ENCODE data around the gene ODF4. TPM values are rescaled to one million over a fixed set of nuclear protein-coding genes. Genes with fewer than 3 reads are reported as not detected.
A peak's percentile ranks its signal among the peaks of the same experiment; 100 is the strongest.

The ODF4 gene
- total RNA-seq, 4 donors from 2014 or later = not detected

DNA sequence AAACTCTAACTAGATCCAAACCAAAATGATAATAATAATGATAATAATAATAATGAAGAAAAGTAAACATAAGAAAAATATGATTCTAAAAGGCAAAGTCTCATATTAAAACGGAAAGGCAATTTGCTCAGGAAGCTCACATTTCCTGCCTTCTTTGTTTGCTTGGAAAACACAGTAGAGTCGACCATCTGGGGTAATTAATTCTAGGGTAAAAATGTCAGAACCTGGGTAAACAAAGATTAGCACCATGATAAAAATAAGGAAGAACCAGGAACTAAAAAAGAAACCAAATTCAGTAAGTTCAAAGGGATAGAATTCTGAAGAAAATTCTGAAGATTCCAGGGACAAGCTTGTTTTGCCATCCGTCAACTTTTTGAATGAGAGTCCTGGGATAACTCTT is 20.6 kb downstream of the ODF4 start:
- Histone ChIP-seq H3K27ac (peak overlapping the region; percentile 1), H3K36me3 (peaks cover 3% of the 10 kb centered on the region), H3K27me3 (no peaks in the 10 kb centered on the region), H3K9me3 (no peaks in the 10 kb centered on the region), H3K4me3 (no peak overlapping the region), H3K4me1 (peaks cover 8% of the 10 kb centered on the region)
- 46% methylated on average over 3 of the region's 3 CpGs for WGBS
- no peak for TF ChIP-seq POLR2A (IDR thresholded peaks at IDR 0.05)
- no peak for DNase-seq (ENCODE audit: low spot score in 2 of 2)

DNA sequence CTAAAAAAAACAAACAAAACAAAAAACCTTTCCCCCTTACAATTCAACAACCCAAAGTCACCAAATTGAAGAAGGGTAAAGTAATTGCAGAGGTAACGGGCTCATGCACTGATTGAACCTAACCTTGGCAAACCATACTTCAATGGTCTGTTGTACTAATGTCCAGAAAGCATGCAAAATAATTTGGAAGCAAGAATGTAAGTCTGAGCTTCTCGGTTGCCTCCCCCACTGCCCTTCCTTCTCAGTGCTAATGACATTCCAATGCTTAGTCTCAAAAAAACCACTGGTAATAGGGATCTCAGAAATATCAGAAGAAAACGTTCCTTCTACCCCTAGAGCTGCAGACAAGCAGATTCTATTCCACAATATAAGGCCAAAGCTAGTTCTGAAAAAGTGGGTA is 21.1 kb downstream of the ODF4 start:
- H3K27ac ChIP-seq = peak overlapping the region; percentile 1
- TF ChIP-seq, protein P1, sequence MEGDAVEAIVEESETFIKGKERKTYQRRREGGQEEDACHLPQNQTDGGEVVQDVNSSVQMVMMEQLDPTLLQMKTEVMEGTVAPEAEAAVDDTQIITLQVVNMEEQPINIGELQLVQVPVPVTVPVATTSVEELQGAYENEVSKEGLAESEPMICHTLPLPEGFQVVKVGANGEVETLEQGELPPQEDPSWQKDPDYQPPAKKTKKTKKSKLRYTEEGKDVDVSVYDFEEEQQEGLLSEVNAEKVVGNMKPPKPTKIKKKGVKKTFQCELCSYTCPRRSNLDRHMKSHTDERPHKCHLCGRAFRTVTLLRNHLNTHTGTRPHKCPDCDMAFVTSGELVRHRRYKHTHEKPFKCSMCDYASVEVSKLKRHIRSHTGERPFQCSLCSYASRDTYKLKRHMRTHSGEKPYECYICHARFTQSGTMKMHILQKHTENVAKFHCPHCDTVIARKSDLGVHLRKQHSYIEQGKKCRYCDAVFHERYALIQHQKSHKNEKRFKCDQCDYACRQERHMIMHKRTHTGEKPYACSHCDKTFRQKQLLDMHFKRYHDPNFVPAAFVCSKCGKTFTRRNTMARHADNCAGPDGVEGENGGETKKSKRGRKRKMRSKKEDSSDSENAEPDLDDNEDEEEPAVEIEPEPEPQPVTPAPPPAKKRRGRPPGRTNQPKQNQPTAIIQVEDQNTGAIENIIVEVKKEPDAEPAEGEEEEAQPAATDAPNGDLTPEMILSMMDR (IDR thresholded peaks at IDR 0.05) = no peak
- TF ChIP-seq EP300 (IDR thresholded peaks at IDR 0.05) (no peak), POLR2A (IDR thresholded peaks at IDR 0.05) (no peak), POLR2AphosphoS5 (IDR thresholded peaks at IDR 0.05) (no peak)

DNA sequence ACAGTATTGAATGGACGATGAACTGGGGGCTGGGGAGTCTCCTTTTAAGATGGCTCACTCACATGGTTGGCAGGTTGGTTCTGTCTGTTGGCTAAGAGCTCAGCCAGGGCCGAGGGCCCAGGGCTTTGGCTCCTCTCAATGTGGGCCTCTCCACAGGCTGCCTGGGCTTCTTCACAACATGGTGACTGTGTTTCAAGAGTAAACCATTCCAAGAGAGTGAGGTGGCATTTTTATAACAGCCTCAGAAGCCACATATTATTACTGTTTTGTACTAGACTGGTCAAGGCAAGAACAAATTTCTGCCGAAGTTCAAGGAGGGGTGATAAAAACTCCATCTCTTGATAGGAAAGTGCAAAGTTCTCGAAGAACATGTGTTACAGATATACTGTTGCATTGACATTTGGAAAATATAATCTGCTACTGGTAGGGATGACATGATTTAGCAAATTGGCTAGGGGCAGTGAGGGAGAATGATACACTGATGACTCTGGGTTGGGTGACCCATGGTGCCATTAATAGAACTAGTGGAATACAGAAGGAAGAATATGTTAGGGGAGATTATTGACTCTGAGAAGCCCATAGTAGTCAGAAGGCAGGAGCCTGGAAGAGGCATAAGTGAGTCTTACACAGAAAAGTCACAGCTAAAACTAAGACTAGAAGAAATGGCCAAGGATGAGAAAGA is 23.2 kb downstream of the ODF4 start:
- Histone ChIP-seq H3K9me3 (no peaks in the 10 kb centered on the region), H3K4me3 (no peak overlapping the region), H3K36me3 (peaks cover 9% of the 10 kb centered on the region), H3K27me3 (no peaks in the 10 kb centered on the region), H3K27ac (no peak overlapping the region), H3K4me1 (peaks cover 8% of the 10 kb centered on the region)
- DNase-seq (ENCODE audit: low spot score in 2 of 2) = no peak
- WGBS = 82% methylated on average over 4 of the region's 4 CpGs
- TF ChIP-seq EP300 (IDR thresholded peaks at IDR 0.05) (no peak), POLR2A (IDR thresholded peaks at IDR 0.05) (no peak), POLR2AphosphoS5 (IDR thresholded peaks at IDR 0.05) (no peak)
- TF ChIP-seq, protein P1 (IDR thresholded peaks at IDR 0.05) = no peak

More for the DNA sequence above, 21.1 kb downstream of the ODF4 start:
- H3K4me3 ChIP-seq = no peak overlapping the region
- peaks cover 8% of the 10 kb centered on the region for H3K4me1 ChIP-seq
- H3K27me3 ChIP-seq = no peaks in the 10 kb centered on the region
- WGBS = 63% methylated on average over 3 of the region's 3 CpGs
- no peak for DNase-seq (ENCODE audit: low spot score in 2 of 2)
- H3K9me3 ChIP-seq = no peaks in the 10 kb centered on the region
- peaks cover 3% of the 10 kb centered on the region for H3K36me3 ChIP-seq

DNA sequence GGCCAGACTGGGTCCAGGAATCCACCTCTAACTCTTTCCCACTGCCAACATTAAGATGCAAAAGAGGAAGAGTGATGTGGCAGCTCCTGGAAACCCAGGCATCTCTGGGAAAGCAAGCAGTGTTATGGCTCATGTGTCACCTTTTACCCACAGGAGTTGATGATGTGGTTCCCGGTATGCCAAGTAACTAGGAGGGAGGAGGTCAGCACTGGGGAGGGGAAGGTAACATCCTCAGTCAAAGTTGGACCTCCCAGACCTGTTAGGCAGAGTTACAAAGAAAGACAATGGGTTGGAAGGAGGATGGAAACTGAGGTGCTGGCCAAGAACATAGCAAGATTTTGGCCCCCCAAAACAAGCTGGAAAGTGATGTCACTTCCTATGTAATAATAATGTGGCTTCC is 25.5 kb downstream of the ODF4 start:
- H3K9me3 ChIP-seq = no peaks in the 10 kb centered on the region
- H3K36me3 ChIP-seq = peaks cover 31% of the 10 kb centered on the region
- no peaks in the 10 kb centered on the region for H3K27me3 ChIP-seq
- H3K27ac ChIP-seq = peak overlapping the region; percentile 18
- WGBS = 75% methylated on average over 1 of the region's 1 CpG
- no peak for DNase-seq (ENCODE audit: low spot score in 2 of 2)
- peaks cover 3% of the 10 kb centered on the region for H3K4me1 ChIP-seq
- TF ChIP-seq POLR2AphosphoS5 (IDR thresholded peaks at IDR 0.05) (peak in 1 of 3 donors; percentile 50), POLR2A (IDR thresholded peaks at IDR 0.05) (no peak)
- no peak overlapping the region for H3K4me3 ChIP-seq

DNA sequence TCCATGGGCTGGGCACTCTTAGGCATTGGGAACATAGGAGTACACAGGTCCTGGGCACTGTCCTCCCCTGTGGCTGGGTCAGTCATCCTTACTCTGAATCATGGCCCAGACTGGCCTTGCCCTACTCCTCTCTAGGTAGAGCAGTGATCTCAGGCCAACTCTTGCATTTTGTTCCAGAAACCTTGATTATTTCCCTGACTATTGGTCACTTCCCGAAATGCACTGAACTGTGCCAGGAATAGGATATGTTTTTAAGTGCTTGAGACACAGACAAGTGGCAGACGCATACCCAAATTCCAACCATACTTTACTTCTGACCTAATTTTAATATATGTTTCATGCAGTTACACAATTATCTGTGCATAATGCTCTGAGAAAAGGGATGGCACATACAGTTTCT is 26.6 kb downstream of the ODF4 start:
- no peak for DNase-seq (ENCODE audit: low spot score in 2 of 2)
- no peaks in the 10 kb centered on the region for H3K9me3 ChIP-seq
- H3K4me1 ChIP-seq = no peaks in the 10 kb centered on the region
- peaks cover 33% of the 10 kb centered on the region for H3K36me3 ChIP-seq
- H3K4me3 ChIP-seq = no peak overlapping the region
- H3K27me3 ChIP-seq = no peaks in the 10 kb centered on the region
- 49% methylated on average over 2 of the region's 2 CpGs for WGBS
- TF ChIP-seq POLR2A (IDR thresholded peaks at IDR 0.05) (no peak), EP300 (IDR thresholded peaks at IDR 0.05) (no peak)
- no peak overlapping the region for H3K27ac ChIP-seq

DNA sequence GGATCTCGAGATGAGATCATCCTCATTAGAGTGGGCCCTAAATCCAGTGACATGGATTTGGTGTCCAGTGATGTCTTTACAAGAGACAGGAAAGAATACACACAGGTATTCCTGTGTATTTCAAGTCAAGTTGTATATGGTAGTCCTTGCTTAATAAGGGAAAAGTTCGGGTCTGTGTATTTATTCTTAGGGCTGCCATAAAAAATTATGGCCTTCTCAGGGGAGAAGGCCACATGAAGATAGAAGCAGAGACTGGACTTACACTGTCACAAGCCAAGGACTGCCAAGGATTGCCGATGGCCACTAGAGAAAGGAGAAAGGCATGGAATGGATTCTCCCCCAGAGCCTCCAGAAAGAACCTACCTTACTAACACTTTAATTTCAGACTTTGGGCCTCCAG is 28.6 kb downstream of the ODF4 start:
- Histone ChIP-seq H3K9me3 (no peaks in the 10 kb centered on the region), H3K27me3 (no peaks in the 10 kb centered on the region), H3K36me3 (peaks cover 39% of the 10 kb centered on the region), H3K4me1 (no peaks in the 10 kb centered on the region), H3K4me3 (no peak overlapping the region), H3K27ac (no peak overlapping the region)
- TF ChIP-seq, protein P1 (IDR thresholded peaks at IDR 0.05) = no peak
- TF ChIP-seq POLR2A (IDR thresholded peaks at IDR 0.05) = no peak
- TF ChIP-seq EP300 (IDR thresholded peaks at IDR 0.05) = no peak
- TF ChIP-seq POLR2AphosphoS5 (IDR thresholded peaks at IDR 0.05) = no peak
- WGBS = 97% methylated on average over 3 of the region's 3 CpGs
- no peak for DNase-seq (ENCODE audit: low spot score in 2 of 2)

DNA sequence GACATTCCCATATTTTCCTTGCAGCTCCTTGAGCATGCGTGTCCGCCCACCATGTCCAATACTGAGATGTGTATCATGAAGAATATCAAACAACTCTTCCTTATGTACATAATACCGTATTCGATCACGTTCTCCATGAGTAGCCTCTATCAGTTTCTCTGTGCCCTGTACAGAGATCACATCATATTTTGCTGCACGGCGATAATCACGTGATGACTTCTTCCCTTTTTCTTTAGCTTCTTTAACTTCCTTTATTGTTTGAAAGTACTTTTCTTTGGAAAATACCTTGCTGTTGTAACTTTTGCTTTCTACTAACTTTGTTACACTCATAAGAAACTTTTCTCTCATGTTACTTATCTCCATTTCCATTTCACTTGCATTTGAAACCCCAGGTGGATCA is 30.3 kb downstream of the ODF4 start:
- DNase-seq (ENCODE audit: low spot score in 2 of 2) = no peak
- H3K4me1 ChIP-seq = peaks cover 1% of the 10 kb centered on the region
- no peaks in the 10 kb centered on the region for H3K27me3 ChIP-seq
- WGBS = 85% methylated on average over 8 of the region's 8 CpGs
- peaks cover 36% of the 10 kb centered on the region for H3K36me3 ChIP-seq
- TF ChIP-seq POLR2A (IDR thresholded peaks at IDR 0.05) = no peak
- no peak for TF ChIP-seq POLR2AphosphoS5 (IDR thresholded peaks at IDR 0.05)
- no peak for TF ChIP-seq EP300 (IDR thresholded peaks at IDR 0.05)
- TF ChIP-seq, protein P1 (IDR thresholded peaks at IDR 0.05) = no peak
- H3K27ac ChIP-seq = no peak overlapping the region
- H3K4me3 ChIP-seq = no peak overlapping the region
- H3K9me3 ChIP-seq = no peaks in the 10 kb centered on the region
